GM19351 (cell line): ENCODE data around the gene UPK3A.
A peak's percentile ranks its signal among the peaks of the same experiment; 100 is the strongest.

ENCODE experiments used
- ATAC-seq: cut with Tn5 transposase; IDR thresholded peaks from one replicate; pipeline ENCODE4 v1.9.1; 2021; ENCODE audit warnings: mild to moderate bottlenecking, moderate library complexity; ENCODE audit not compliant: unreplicated experiment

UPK3A gene

GRCh38 chr22:45284705-45285262, at the start of gene UPK3A:
UPK3A (plus strand) TSS chr22:45284949; CDS start chr22:45285014, 65 bp downstream.
- ATAC-seq: no peak

- peak; percentile 83 for ATAC-seq
Observed at GRCh38 chr22:45235101-45235777, 49.5 kb upstream of the UPK3A start.

- ATAC-seq: no peak
Observed at GRCh38 chr22:45235851-45236342, 48.9 kb upstream of the UPK3A start.

- ATAC-seq: no peak
Observed at GRCh38 chr22:45237065-45237990, 47.4 kb upstream of the UPK3A start.

GRCh38 chr22:45238076-45238956, 46.4 kb upstream of the UPK3A start:
- ATAC-seq: no peak

GRCh38 chr22:45238957-45239680, 45.6 kb upstream of the UPK3A start:
- no peak for ATAC-seq

- no peak for ATAC-seq
Observed at GRCh38 chr22:45239681-45240051, 45.1 kb upstream of the UPK3A start.

- ATAC-seq: peak; percentile 36
Observed at GRCh38 chr22:45240104-45240809, 44.5 kb upstream of the UPK3A start.

- peak; percentile 44 for ATAC-seq
Observed at GRCh38 chr22:45240810-45241631, 43.7 kb upstream of the UPK3A start, which contains the start of gene KIAA0930. KIAA0930 (minus strand) TSS chr22:45240894; CDS start chr22:45240703, 191 bp downstream.

- no peak for ATAC-seq
Observed at GRCh38 chr22:45242778-45243191, 42.0 kb upstream of the UPK3A start.

GRCh38 chr22:45244916-45245315, 39.8 kb upstream of the UPK3A start:
- no peak for ATAC-seq

GRCh38 chr22:45246060-45246985, 38.4 kb upstream of the UPK3A start:
- ATAC-seq: no peak

GRCh38 chr22:45248832-45249561, 35.8 kb upstream of the UPK3A start:
- peak; percentile 65 for ATAC-seq

GRCh38 chr22:45251825-45252224, 32.9 kb upstream of the UPK3A start:
- ATAC-seq: no peak

- ATAC-seq: no peak
Observed at GRCh38 chr22:45253039-45253641, 31.6 kb upstream of the UPK3A start.

GRCh38 chr22:45254388-45254787, 30.4 kb upstream of the UPK3A start:
- no peak for ATAC-seq
